IMR-90 (cell line): ENCODE results near the gene KLF18. TPM values are rescaled to one million over a fixed set of nuclear protein-coding genes. Genes with fewer than 3 reads are reported as not detected.

Experiments
- ATAC-seq: fragments of 200-7000 bp; cut with Tn5 transposase; 2 replicates; pipeline ENCODE4 v1.9.1; 2020; ENCODE audit warnings: low read depth, mild to moderate bottlenecking, moderate library complexity
- BruUV-seq: library from RNA; stranded (reverse); fragments of 400-500 nt; replicated peaks from 2 replicates; lab custom pipeline; 2021; lab: Mats Ljungman, UMichigan
- CTCF ChIA-PET: fragments of 300-600 bp; formaldehyde crosslinking; extraction: SDS; loops from one replicate; lab custom pipeline; 2021; ENCODE audit warnings: antibody characterized with exemption; lab: Yijun Ruan, JAX
- POLR2A ChIA-PET: fragments of 300-600 bp; sonication (Branson Sonifier 250); formaldehyde crosslinking; loops from one replicate; lab custom pipeline; 2022; ENCODE audit warnings: antibody characterized with exemption; ENCODE audit not compliant: unreplicated experiment; lab: Charles Lee
- DNase-seq: peaks from one replicate; pipeline ENCODE4 v3.0.0; 2013
- H2AFZ ChIP-seq: replicated peaks from 2 replicates; pipeline ENCODE3; 2013; ENCODE audit warnings: low read length, mild to moderate bottlenecking; ENCODE audit not compliant: poor library complexity
- H2AK5ac ChIP-seq: 2 replicates; pipeline ENCODE4 v1.6.1; 2013; ENCODE audit warnings: low read depth, low read length, inconsistent platforms
- H2AK9ac ChIP-seq: replicated peaks from 2 replicates; pipeline ENCODE3; 2013; ENCODE audit warnings: mild to moderate bottlenecking, low read depth, low read length, moderate library complexity; ENCODE audit not compliant: poor library complexity
- H2BK120ac ChIP-seq: 2 replicates; pipeline ENCODE4 v1.6.1; 2013; ENCODE audit warnings: low read depth, low read length, inconsistent platforms
- H2BK15ac ChIP-seq: 3 replicates; pipeline ENCODE4 v1.6.1; 2013; ENCODE audit warnings: low read depth, low read length, inconsistent platforms
- H2BK20ac ChIP-seq: 2 replicates; pipeline ENCODE4 v1.6.1; 2013; ENCODE audit warnings: low read depth, mild to moderate bottlenecking, inconsistent platforms, low read length, moderate library complexity
- H2BK5ac ChIP-seq: 2 replicates; pipeline ENCODE4 v1.6.1; 2013; ENCODE audit warnings: mild to moderate bottlenecking, low read depth, low read length, inconsistent platforms; ENCODE audit not compliant: poor library complexity, severe bottlenecking
- H3K14ac ChIP-seq: replicated peaks from 2 replicates; pipeline ENCODE4 v1.6.1; 2013; ENCODE audit warnings: low read depth, low read length, inconsistent platforms
- H3K18ac ChIP-seq: 2 replicates; pipeline ENCODE4 v1.6.1; 2013; ENCODE audit warnings: low read depth, low read length, control low read depth
- H3K23ac ChIP-seq: 2 replicates; pipeline ENCODE4 v1.6.1; 2013; ENCODE audit warnings: low read depth, low read length, inconsistent platforms
- H3K27ac ChIP-seq: 2 replicates; pipeline ENCODE4 v1.5.1; 2013; ENCODE audit warnings: mild to moderate bottlenecking, control low read depth, low read length; ENCODE audit not compliant: insufficient read depth
- H3K27me3 ChIP-seq: 2 replicates; pipeline ENCODE4 v1.6.1; 2013; ENCODE audit warnings: low read length; ENCODE audit not compliant: control insufficient read depth, insufficient read depth
- H3K36me3 ChIP-seq: 2 replicates; pipeline ENCODE4 v1.6.1; 2013; ENCODE audit warnings: low read length, mixed read lengths; ENCODE audit not compliant: control insufficient read depth, insufficient read depth
- H3K4ac ChIP-seq: 2 replicates; pipeline ENCODE4 v1.6.1; 2013; ENCODE audit warnings: low read depth, low read length, inconsistent platforms
- H3K4me1 ChIP-seq: 2 replicates; pipeline ENCODE4 v1.6.1; 2013; ENCODE audit warnings: low read length, mixed read lengths; ENCODE audit not compliant: control insufficient read depth, insufficient read depth
- H3K4me2 ChIP-seq: 2 replicates; pipeline ENCODE4 v1.6.1; 2013; ENCODE audit warnings: low read depth, mild to moderate bottlenecking, control low read depth, low read length, moderate library complexity
- H3K4me3 ChIP-seq: 2 replicates; pipeline ENCODE4 v1.5.1; 2013; ENCODE audit warnings: low read depth, mild to moderate bottlenecking, control low read depth, low read length, moderate library complexity; ENCODE audit not compliant: insufficient read depth
- H3K56ac ChIP-seq: 2 replicates; pipeline ENCODE4 v1.6.1; 2013; ENCODE audit warnings: low read length, inconsistent platforms; ENCODE audit not compliant: insufficient read depth; ENCODE audit errors: extremely low read depth
- H3K79me1 ChIP-seq, 2 experiments: 2 replicates each; pipeline ENCODE4 v1.6.1; 2013; ENCODE audit warnings: low read length in 2 of 2, inconsistent platforms in 1 of 2, low read depth in 1 of 2
- H3K9ac ChIP-seq: 2 replicates; pipeline ENCODE4 v1.6.1; 2013; ENCODE audit warnings: low read depth, low read length, control low read depth
- H3K9me1 ChIP-seq: 2 replicates; pipeline ENCODE4 v1.6.1; 2013; ENCODE audit warnings: low read length, inconsistent platforms; ENCODE audit not compliant: insufficient read depth
- H3K9me3 ChIP-seq: 2 replicates; pipeline ENCODE4 v1.6.1; 2013; ENCODE audit warnings: low read length; ENCODE audit not compliant: control insufficient read depth, insufficient read depth
- H4K20me1 ChIP-seq: 2 replicates; pipeline ENCODE4 v1.6.1; 2013; ENCODE audit warnings: low read length, inconsistent platforms; ENCODE audit not compliant: insufficient read depth
- H4K5ac ChIP-seq: 2 replicates; pipeline ENCODE4 v1.6.1; 2013; ENCODE audit warnings: mild to moderate bottlenecking, low read depth, low read length, control low read depth
- H4K8ac ChIP-seq, 2 experiments: 2 replicates each; pipeline ENCODE4 v1.6.1; 2013; ENCODE audit warnings: low read depth in 2 of 2, low read length in 2 of 2, control low read depth in 1 of 2, inconsistent platforms in 1 of 2
- H4K91ac ChIP-seq: 2 replicates; pipeline ENCODE4 v1.6.1; 2013; ENCODE audit warnings: low read depth, low read length, inconsistent platforms; ENCODE audit not compliant: insufficient read depth
- BHLHE40 ChIP-seq: fragments of 150-350 bp; IDR thresholded peaks from 2 replicates; pipeline ENCODE4 v1.6.1; 2016; ENCODE audit warnings: mild to moderate bottlenecking, low read depth, low read length
- CEBPB ChIP-seq: IDR thresholded peaks from 2 replicates; pipeline ENCODE4 v1.6.1; 2012; ENCODE audit warnings: low read depth, low read length, improper control_type of control experiment
- CHD1 ChIP-seq: IDR thresholded peaks from 2 replicates; pipeline ENCODE4 v1.6.1; 2012; ENCODE audit warnings: low read depth, low read length, improper control_type of control experiment
- FOS ChIP-seq: fragments of 150-350 bp; IDR thresholded peaks from 2 replicates; pipeline ENCODE4 v1.6.1; 2016; ENCODE audit warnings: low read depth, low read length
- MAFK ChIP-seq: IDR thresholded peaks from 2 replicates; pipeline ENCODE4 v1.6.1; 2012; ENCODE audit warnings: low read depth, low read length, improper control_type of control experiment
- MAZ ChIP-seq: IDR thresholded peaks from 2 replicates; pipeline ENCODE4 v1.6.1; 2012; ENCODE audit warnings: low read depth, mild to moderate bottlenecking, low read length, improper control_type of control experiment, moderate library complexity, borderline replicate concordance
- MXI1 ChIP-seq: IDR thresholded peaks from 2 replicates; pipeline ENCODE4 v1.6.1; 2012; ENCODE audit warnings: low read depth, mild to moderate bottlenecking, low read length, moderate library complexity, borderline replicate concordance
- NFE2L2 ChIP-seq: fragments of 150-350 bp; IDR thresholded peaks from 2 replicates; pipeline ENCODE4 v1.6.1; 2016; ENCODE audit warnings: low read depth, mild to moderate bottlenecking, low read length
- POLR2A ChIP-seq: IDR thresholded peaks from 2 replicates; pipeline ENCODE4 v1.6.1; 2012; ENCODE audit warnings: mild to moderate bottlenecking, low read depth, low read length
- RAD21 ChIP-seq: IDR thresholded peaks from 2 replicates; pipeline ENCODE4 v1.6.1; 2012; ENCODE audit warnings: low read length, improper control_type of control experiment
- RCOR1 ChIP-seq: IDR thresholded peaks from 2 replicates; pipeline ENCODE4 v1.6.1; 2012; ENCODE audit warnings: mild to moderate bottlenecking, low read length, improper control_type of control experiment; ENCODE audit not compliant: insufficient replicate concordance
- RFX5 ChIP-seq: IDR thresholded peaks from 2 replicates; pipeline ENCODE4 v1.8.0; 2012; ENCODE audit warnings: low read depth, mild to moderate bottlenecking, low read length, moderate library complexity
- SMC3 ChIP-seq: fragments of 150-350 bp; IDR thresholded peaks from 2 replicates; pipeline ENCODE4 v1.6.1; 2016; ENCODE audit warnings: low read depth, mild to moderate bottlenecking, antibody characterized with exemption, low read length, moderate library complexity
- USF2 ChIP-seq: fragments of 150-350 bp; IDR thresholded peaks from 2 replicates; pipeline ENCODE4 v1.6.1; 2017; ENCODE audit warnings: mild to moderate bottlenecking, antibody characterized with exemption, low read length, low read depth
- WGBS, 2 experiments: methylation state at CpG; one replicate each; pipeline versions ENCODE4 v1.1.5 to v1.1.7; 2013; ENCODE audit warnings: missing lambda C conversion rate in 2 of 2; ENCODE audit not compliant: insufficient read length in 1 of 2; ENCODE audit errors: extremely low coverage in 2 of 2; 5-methylcytosine and 5-hydroxymethylcytosine counted together
- dilution Hi-C: fragments of 300-500 bp; cut with HindIII; formaldehyde crosslinking; loops from one replicate; pipeline ENCODE4 v1.14.3; 2018; ENCODE audit warnings: low sequenced_read_pairs; ENCODE audit not compliant: unreplicated experiment
- in situ Hi-C: fragments of 300-500 bp; cut with MboI; formaldehyde crosslinking; loops from 3 replicates; pipeline ENCODE4 v1.14.3; 2019; ENCODE audit warnings: low sequenced_read_pairs, inconsistent platforms, mixed read lengths
- intact Hi-C: fragments of 100-400 bp; cut with micrococcal nuclease; formaldehyde crosslinking; loops from 2 replicates; pipeline ENCODE4 v1.10.0; 2022
- polyA plus RNA-seq, 3 experiments: library from polyadenylated mRNA; depleted of rRNA; stranded (reverse); fragments of >200 nt; gene quantifications; 2 replicates each; pipeline ENCODE4 v1.2.3, GENCODE V29; 2012; ENCODE audit warnings: low replicate concordance in 1 of 3
- total RNA-seq: library from RNA; depleted of rRNA; stranded (reverse); fragments of >200 nt; gene quantifications from 2 replicates; pipeline ENCODE4 v1.2.3, GENCODE V29; 2012
- TF ChIP-seq, protein P1 (sequence below): fragments of 150-350 bp; IDR thresholded peaks from 2 replicates; pipeline ENCODE4 v1.6.1; 2016; ENCODE audit warnings: low read depth, mild to moderate bottlenecking, low read length, moderate library complexity, borderline replicate concordance
- TF ChIP-seq, protein P2 (sequence below): conservative IDR thresholded peaks from 2 replicates; pipeline ENCODE4 v1.5.1; 2012; ENCODE audit warnings: mild to moderate bottlenecking, low read depth, low read length, improper control_type of control experiment

Gene KLF18
- total and polyA plus RNA-seq, 2 of the 4 experiments (the other 2 are of a cell fraction): not detected

GRCh38 chr1:44110916-44111315, 30.5 kb downstream of the KLF18 start:
- H3K36me3 ChIP-seq: no peaks in the 10 kb centered on the region
- in situ Hi-C loops: no loop called here
- ATAC-seq: no peak
- H3K9me3 ChIP-seq: no peaks in the 10 kb centered on the region
- H2AK9ac ChIP-seq: no peak overlapping the region
- H2AK5ac ChIP-seq: no peak overlapping the region
- H3K4me1 ChIP-seq: no peaks in the 10 kb centered on the region
- H3K4me3 ChIP-seq: no peak overlapping the region
- H2BK20ac ChIP-seq: no peak overlapping the region
- dilution Hi-C loops: no loop called here
- H3K79me1 ChIP-seq: no peaks in the 10 kb centered on the region
- no peaks in the 10 kb centered on the region for H3K9me1 ChIP-seq
- no peak overlapping the region for H3K4me2 ChIP-seq
- POLR2A ChIA-PET: no interaction called here
- TF ChIP-seq USF2: no peak
- no peak for TF ChIP-seq POLR2A
- TF ChIP-seq BHLHE40: no peak
- TF ChIP-seq CHD1: no peak
- TF ChIP-seq, protein P1, sequence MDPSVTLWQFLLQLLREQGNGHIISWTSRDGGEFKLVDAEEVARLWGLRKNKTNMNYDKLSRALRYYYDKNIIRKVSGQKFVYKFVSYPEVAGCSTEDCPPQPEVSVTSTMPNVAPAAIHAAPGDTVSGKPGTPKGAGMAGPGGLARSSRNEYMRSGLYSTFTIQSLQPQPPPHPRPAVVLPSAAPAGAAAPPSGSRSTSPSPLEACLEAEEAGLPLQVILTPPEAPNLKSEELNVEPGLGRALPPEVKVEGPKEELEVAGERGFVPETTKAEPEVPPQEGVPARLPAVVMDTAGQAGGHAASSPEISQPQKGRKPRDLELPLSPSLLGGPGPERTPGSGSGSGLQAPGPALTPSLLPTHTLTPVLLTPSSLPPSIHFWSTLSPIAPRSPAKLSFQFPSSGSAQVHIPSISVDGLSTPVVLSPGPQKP: no peak
- no peak for TF ChIP-seq RFX5
- no peak for TF ChIP-seq MAZ
- TF ChIP-seq, protein P2, sequence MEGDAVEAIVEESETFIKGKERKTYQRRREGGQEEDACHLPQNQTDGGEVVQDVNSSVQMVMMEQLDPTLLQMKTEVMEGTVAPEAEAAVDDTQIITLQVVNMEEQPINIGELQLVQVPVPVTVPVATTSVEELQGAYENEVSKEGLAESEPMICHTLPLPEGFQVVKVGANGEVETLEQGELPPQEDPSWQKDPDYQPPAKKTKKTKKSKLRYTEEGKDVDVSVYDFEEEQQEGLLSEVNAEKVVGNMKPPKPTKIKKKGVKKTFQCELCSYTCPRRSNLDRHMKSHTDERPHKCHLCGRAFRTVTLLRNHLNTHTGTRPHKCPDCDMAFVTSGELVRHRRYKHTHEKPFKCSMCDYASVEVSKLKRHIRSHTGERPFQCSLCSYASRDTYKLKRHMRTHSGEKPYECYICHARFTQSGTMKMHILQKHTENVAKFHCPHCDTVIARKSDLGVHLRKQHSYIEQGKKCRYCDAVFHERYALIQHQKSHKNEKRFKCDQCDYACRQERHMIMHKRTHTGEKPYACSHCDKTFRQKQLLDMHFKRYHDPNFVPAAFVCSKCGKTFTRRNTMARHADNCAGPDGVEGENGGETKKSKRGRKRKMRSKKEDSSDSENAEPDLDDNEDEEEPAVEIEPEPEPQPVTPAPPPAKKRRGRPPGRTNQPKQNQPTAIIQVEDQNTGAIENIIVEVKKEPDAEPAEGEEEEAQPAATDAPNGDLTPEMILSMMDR: no peak
- TF ChIP-seq MXI1: no peak
- no peak for TF ChIP-seq RAD21
- no peak for TF ChIP-seq SMC3
- no peak for TF ChIP-seq CEBPB
- no peak for TF ChIP-seq MAFK
- no peak for TF ChIP-seq FOS
- no peak for TF ChIP-seq NFE2L2
- TF ChIP-seq RCOR1: no peak
- DNase-seq: no peak
- H3K9ac ChIP-seq: no peak overlapping the region
- CTCF ChIA-PET: no interaction called here
- no TSS peak for BruUV-seq
- H3K56ac ChIP-seq: no peak overlapping the region
- no peak overlapping the region for H3K27ac ChIP-seq
- no peak overlapping the region for H2BK15ac ChIP-seq
- H4K8ac ChIP-seq: no peak overlapping the region
- no peak overlapping the region for H3K23ac ChIP-seq
- no peak overlapping the region for H3K14ac ChIP-seq
- no peak overlapping the region for H3K18ac ChIP-seq
- H4K20me1 ChIP-seq: no peaks in the 10 kb centered on the region
- no peak overlapping the region for H2AFZ ChIP-seq
- H3K4ac ChIP-seq: no peak overlapping the region
- no peak overlapping the region for H4K91ac ChIP-seq
- intact Hi-C loops: no loop called here
- H2BK5ac ChIP-seq: no peak overlapping the region
- H2BK120ac ChIP-seq: no peak overlapping the region
- no peak overlapping the region for H4K5ac ChIP-seq
- H3K27me3 ChIP-seq: no peaks in the 10 kb centered on the region; the same call in 1 of the 2 replicates
- WGBS, 2 experiments: 93% methylated on average over 2 of the region's 5 CpGs; no CpG with 5 or more reads in 1 of the 2 experiments
